Smooth muscle cell (in vitro differentiated cells): ENCODE data around the gene AFAP1. TPM values are rescaled to one million over a fixed set of nuclear protein-coding genes. Genes with fewer than 3 reads are reported as not detected.

Experiments used
- DNase-seq: peaks from one replicate; lab custom pipeline; 2025; ENCODE audit not compliant: unreplicated experiment; lab: John Stamatoyannopoulos, UW
- H2AFZ ChIP-seq: fragments of 200-600 bp; sonication (generic); 2 replicates; pipeline ENCODE4 v1.6.0; 2016; ENCODE audit warnings: antibody characterized with exemption, low read depth, mild to moderate bottlenecking
- H3F3A ChIP-seq: fragments of 200-600 bp; sonication (generic); 2 replicates; pipeline ENCODE4 v1.6.0; 2017; ENCODE audit warnings: antibody characterized with exemption, low read depth
- H3K27ac ChIP-seq: fragments of 200-600 bp; sonication (generic); 2 replicates; pipeline ENCODE4 v1.5.1; 2016; ENCODE audit warnings: low read depth, mild to moderate bottlenecking
- H3K27me3 ChIP-seq: fragments of 200-600 bp; sonication (generic); 2 replicates; pipeline ENCODE4 v1.6.1; 2016; ENCODE audit warnings: low read depth, mild to moderate bottlenecking
- H3K36me3 ChIP-seq: fragments of 200-600 bp; sonication (generic); 2 replicates; pipeline ENCODE4 v1.5.1; 2016; ENCODE audit warnings: low read depth
- H3K4me1 ChIP-seq: fragments of 200-600 bp; sonication (generic); 2 replicates; pipeline ENCODE4 v1.5.1; 2016; ENCODE audit warnings: low read depth
- H3K4me2 ChIP-seq: fragments of 200-600 bp; sonication (generic); 2 replicates; pipeline ENCODE4 v1.6.0; 2016; ENCODE audit warnings: mild to moderate bottlenecking
- H3K4me3 ChIP-seq: fragments of 200-600 bp; sonication (generic); 2 replicates; pipeline ENCODE4 v1.5.1; 2016; ENCODE audit warnings: mild to moderate bottlenecking
- H3K79me2 ChIP-seq: fragments of 200-600 bp; sonication (generic); 2 replicates; pipeline ENCODE4 v1.6.0; 2016; ENCODE audit warnings: low read depth, mild to moderate bottlenecking
- H3K9ac ChIP-seq: fragments of 200-600 bp; sonication (generic); 2 replicates; pipeline ENCODE4 v1.6.0; 2016; ENCODE audit warnings: low read depth
- H3K9me3 ChIP-seq: fragments of 200-600 bp; sonication (generic); replicated peaks from 2 replicates; pipeline ENCODE4 v1.5.1; 2016; ENCODE audit warnings: low read depth
- H4K20me1 ChIP-seq: fragments of 200-600 bp; sonication (generic); 2 replicates; pipeline ENCODE4 v1.6.0; 2016; ENCODE audit warnings: low read depth
- WGBS: methylation state at CpG from one replicate; pipeline ENCODE4 v1.1.7; 2016; ENCODE audit warnings: low lambda C conversion rate; 5-methylcytosine and 5-hydroxymethylcytosine counted together
- polyA plus RNA-seq: library from polyadenylated mRNA; unstranded; fragments of >200 nt; fragmentation: Nextera tagmentation; extraction: Ambion mirVana; gene quantifications from 2 replicates; pipeline ENCODE4 v1.2.1, GENCODE V29; 2016
- total RNA-seq: library from RNA; depleted of rRNA; stranded (reverse); fragments of >200 nt; gene quantifications from 2 replicates; pipeline ENCODE4 v1.2.3, GENCODE V29; 2014
- TF ChIP-seq, protein P1 (sequence below): fragments of 200-600 bp; sonication (generic); IDR thresholded peaks from 2 replicates; pipeline ENCODE4 v1.5.1; 2017; ENCODE audit warnings: borderline replicate concordance, mild to moderate bottlenecking, antibody characterized with exemption; ENCODE audit not compliant: insufficient read depth, poor library complexity, severe bottlenecking

Gene AFAP1
- total and polyA plus RNA-seq, 2 experiments from 2014 or later = 12.6 to 24.8 TPM

DNA sequence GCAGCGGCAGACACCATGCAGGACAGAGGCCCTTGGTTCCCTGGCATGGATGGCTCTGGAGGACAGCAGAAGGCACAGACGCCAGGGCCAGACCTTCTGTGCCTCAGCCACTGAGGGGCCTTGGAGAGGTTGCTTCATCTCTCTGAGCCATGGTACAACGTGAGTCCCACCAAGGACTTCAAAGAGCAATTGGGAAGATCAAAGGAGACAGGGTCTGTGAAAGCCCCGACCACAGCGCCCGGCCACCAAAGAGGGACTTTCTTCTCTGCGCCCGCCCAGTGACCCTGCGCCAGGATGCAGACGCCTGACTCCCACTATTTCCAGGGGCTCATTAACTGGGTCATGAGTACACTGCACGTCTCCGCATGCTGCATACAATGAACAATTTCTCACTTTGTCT, 174.0 kb downstream of the AFAP1 start:
- Histone ChIP-seq H3K79me2 (no peaks in the 10 kb centered on the region), H3K9ac (no peak overlapping the region), H3K9me3 (no peaks in the 10 kb centered on the region), H3K36me3 (no peaks in the 10 kb centered on the region), H3K4me1 (no peaks in the 10 kb centered on the region), H3K27ac (no peak overlapping the region), H3K27me3 (no peaks in the 10 kb centered on the region), H4K20me1 (peaks cover 93% of the 10 kb centered on the region), H3F3A (no peaks in the 10 kb centered on the region), H3K4me2 (no peak overlapping the region), H2AFZ (no peak overlapping the region), H3K4me3 (no peak overlapping the region)
- DNase-seq = no peak
- 96% methylated on average over 12 of the region's 12 CpGs for WGBS
- TF ChIP-seq, protein P1, sequence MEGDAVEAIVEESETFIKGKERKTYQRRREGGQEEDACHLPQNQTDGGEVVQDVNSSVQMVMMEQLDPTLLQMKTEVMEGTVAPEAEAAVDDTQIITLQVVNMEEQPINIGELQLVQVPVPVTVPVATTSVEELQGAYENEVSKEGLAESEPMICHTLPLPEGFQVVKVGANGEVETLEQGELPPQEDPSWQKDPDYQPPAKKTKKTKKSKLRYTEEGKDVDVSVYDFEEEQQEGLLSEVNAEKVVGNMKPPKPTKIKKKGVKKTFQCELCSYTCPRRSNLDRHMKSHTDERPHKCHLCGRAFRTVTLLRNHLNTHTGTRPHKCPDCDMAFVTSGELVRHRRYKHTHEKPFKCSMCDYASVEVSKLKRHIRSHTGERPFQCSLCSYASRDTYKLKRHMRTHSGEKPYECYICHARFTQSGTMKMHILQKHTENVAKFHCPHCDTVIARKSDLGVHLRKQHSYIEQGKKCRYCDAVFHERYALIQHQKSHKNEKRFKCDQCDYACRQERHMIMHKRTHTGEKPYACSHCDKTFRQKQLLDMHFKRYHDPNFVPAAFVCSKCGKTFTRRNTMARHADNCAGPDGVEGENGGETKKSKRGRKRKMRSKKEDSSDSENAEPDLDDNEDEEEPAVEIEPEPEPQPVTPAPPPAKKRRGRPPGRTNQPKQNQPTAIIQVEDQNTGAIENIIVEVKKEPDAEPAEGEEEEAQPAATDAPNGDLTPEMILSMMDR = no peak

DNA sequence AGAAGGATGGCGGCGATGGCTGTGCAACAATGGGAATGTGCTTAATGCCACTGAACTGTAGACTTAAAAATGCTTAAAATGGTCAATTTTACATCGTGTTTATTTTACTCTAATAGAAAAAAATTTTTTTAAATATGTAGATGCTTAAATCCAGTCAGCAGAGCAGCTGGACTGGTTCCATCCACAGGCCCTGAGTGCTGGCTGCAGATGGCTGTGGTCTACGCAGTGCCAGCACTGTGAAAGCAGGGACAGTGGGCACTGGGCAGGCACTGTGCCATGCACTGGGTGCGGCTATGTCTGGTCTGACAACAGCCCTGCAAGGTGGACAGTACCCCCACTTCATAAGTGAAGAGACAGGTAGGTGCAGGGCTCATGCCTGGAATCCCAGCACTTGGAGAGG, 175.2 kb downstream of the AFAP1 start:
- H3K79me2 ChIP-seq = no peaks in the 10 kb centered on the region
- no peak overlapping the region for H3K4me3 ChIP-seq
- no peaks in the 10 kb centered on the region for H3F3A ChIP-seq
- no peak overlapping the region for H3K4me2 ChIP-seq
- peaks cover 93% of the 10 kb centered on the region for H4K20me1 ChIP-seq
- no peak for DNase-seq
- H3K27ac ChIP-seq = no peak overlapping the region
- 96% methylated on average over 5 of the region's 5 CpGs for WGBS
- no peak overlapping the region for H3K9ac ChIP-seq
- H3K9me3 ChIP-seq = no peaks in the 10 kb centered on the region
- no peak overlapping the region for H2AFZ ChIP-seq
- TF ChIP-seq, protein P1 = no peak
- H3K36me3 ChIP-seq = no peaks in the 10 kb centered on the region
- H3K4me1 ChIP-seq = no peaks in the 10 kb centered on the region
- no peaks in the 10 kb centered on the region for H3K27me3 ChIP-seq

DNA sequence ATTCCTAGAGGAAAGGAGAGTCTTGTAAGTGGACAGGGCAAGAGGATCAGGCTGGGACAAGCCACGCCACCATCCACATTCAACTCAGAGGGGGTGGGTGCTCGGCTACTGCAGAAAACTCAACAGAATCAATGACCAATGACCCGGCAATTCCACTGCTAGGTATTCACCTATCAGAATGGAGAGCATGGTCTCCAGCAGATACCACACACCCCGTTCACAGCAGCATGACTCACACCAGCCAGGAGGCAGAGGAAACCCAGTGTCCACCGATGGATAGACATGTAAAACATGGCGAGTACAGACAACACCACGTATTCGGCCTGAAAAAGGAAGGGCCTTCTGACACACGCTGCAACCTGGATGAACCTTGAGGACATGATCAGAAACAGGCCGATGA, 175.9 kb downstream of the AFAP1 start:
- H3K27me3 ChIP-seq = no peaks in the 10 kb centered on the region
- 70% methylated on average over 10 of the region's 10 CpGs for WGBS
- H3K4me1 ChIP-seq = no peaks in the 10 kb centered on the region
- H2AFZ ChIP-seq = no peak overlapping the region
- no peak for DNase-seq
- no peaks in the 10 kb centered on the region for H3K36me3 ChIP-seq
- H3K9ac ChIP-seq = no peak overlapping the region
- H3K4me2 ChIP-seq = no peak overlapping the region
- TF ChIP-seq, protein P1 = no peak
- H3K9me3 ChIP-seq = no peaks in the 10 kb centered on the region
- no peaks in the 10 kb centered on the region for H3F3A ChIP-seq
- H4K20me1 ChIP-seq = peaks cover 93% of the 10 kb centered on the region
- no peak overlapping the region for H3K27ac ChIP-seq
- no peaks in the 10 kb centered on the region for H3K79me2 ChIP-seq
- no peak overlapping the region for H3K4me3 ChIP-seq

DNA sequence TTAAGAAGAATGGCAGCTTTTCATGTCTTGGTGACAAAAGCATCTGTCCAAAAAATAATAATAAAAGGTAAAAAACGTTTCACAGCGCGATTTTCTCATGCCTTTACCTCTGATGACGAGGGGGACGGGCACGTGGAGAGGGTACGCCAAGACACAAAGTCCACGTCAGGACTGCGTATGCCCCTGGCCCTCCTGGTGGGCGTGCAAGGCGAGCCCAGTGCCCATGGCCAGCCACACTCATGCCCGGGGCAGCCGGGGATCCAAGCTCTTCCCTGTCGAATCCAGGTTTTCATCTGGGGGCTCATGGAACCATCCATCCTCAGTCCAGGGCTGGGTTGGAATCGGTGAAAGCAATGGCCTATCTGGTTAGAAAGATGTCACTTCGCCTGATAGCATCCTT, 176.6 kb downstream of the AFAP1 start:
- Histone ChIP-seq H3K27ac (no peak overlapping the region), H3K9ac (no peak overlapping the region), H4K20me1 (peaks cover 95% of the 10 kb centered on the region), H2AFZ (no peak overlapping the region), H3K4me1 (peaks cover 5% of the 10 kb centered on the region), H3F3A (no peaks in the 10 kb centered on the region), H3K79me2 (no peaks in the 10 kb centered on the region), H3K36me3 (no peaks in the 10 kb centered on the region), H3K4me3 (no peak overlapping the region), H3K27me3 (no peaks in the 10 kb centered on the region), H3K9me3 (no peaks in the 10 kb centered on the region), H3K4me2 (no peak overlapping the region)
- TF ChIP-seq, protein P1 = no peak
- no peak for DNase-seq
- WGBS = 91% methylated on average over 16 of the region's 16 CpGs
